Heart left ventricle (tissue), 13 donors: ENCODE results near the gene SHISA5.

Source experiments
- CTCF ChIP-seq, 12 donors: fragments of 200-600 bp; sonication (generic) in 4 of 12; IDR thresholded peaks; one replicate each; pipeline versions ENCODE4 v1.5.0 to v1.8.0; 2018 to 2022; ENCODE audit warnings: antibody characterized with exemption in 12 of 12, mild to moderate bottlenecking in 5 of 12
- POLR2A ChIP-seq, 2 donors: fragments of 450-650 bp; IDR thresholded peaks; one replicate each; pipeline ENCODE4 v1.6.1; 2017; ENCODE audit warnings: antibody characterized with exemption in 2 of 2, mild to moderate bottlenecking in 2 of 2, moderate library complexity in 2 of 2
- donor health status: ischemic (EF 13 %, LVEDD 7.1; RV severe dilation, severe dysfunction).
- donor health status: DM: no; HTN: yes; CAD: no.
- donor health status: DM: no; HTN: no; CAD: no.
- donor health status: ischemic (EF 25% LVEDD 6.9; RV normal size, moderate dysfunction).
- donor health status: ischemic (EF 25% LVEDD 5.7; RV mildly dilated, moderate dysfunction).
- donor health status: ischemic (EF 35%, LVEDD 5.7; RV mildly dilated, moderate dysfunction).
- donor health status: nonischemic (EF 11% LVEDD 7.7; RV severe dilation, severe dysfunction).
- donor health status: DM: yes; HTN: yes; CAD: no.
- donor health status: PGD.
- donor health status: ischemic (EF 29% LVEDD 5.4; RV normal size, mild dysfunction).
- donor health status: nonischemic (EF 23%, LVEDD 6.1; RV moderate dilation, normal function).

DNA sequence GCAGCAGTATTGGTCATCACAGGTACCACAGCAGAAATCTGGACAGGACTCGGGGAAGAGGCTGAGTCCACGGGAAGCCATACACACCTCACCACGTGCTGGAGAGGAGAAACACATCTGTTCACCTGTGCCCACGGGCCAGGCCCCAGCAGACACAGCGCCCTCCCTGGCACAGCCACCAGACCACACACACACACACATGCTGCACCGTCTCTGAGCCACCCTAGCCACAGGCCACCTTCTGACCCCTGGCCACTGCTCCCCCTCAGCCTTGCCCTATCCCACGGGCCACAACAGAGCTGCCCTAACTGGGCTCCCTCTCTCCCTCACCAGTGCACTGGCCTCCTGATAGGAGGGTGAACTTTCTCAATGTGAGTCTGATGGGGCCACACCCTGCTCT lies 2.8 kb downstream of the SHISA5 start:
- no peak for TF ChIP-seq CTCF (IDR thresholded peaks at IDR 0.05)
- no peak for TF ChIP-seq POLR2A (IDR thresholded peaks at IDR 0.05)
